NOMO-1 (cell line): ENCODE results near the gene KPNA6.

Experiments used
- DNase-seq, 2 experiments: peaks; one replicate each; lab custom pipeline; 2025; ENCODE audit not compliant: unreplicated experiment in 2 of 2; lab: John Stamatoyannopoulos, UW

Gene KPNA6

DNA sequence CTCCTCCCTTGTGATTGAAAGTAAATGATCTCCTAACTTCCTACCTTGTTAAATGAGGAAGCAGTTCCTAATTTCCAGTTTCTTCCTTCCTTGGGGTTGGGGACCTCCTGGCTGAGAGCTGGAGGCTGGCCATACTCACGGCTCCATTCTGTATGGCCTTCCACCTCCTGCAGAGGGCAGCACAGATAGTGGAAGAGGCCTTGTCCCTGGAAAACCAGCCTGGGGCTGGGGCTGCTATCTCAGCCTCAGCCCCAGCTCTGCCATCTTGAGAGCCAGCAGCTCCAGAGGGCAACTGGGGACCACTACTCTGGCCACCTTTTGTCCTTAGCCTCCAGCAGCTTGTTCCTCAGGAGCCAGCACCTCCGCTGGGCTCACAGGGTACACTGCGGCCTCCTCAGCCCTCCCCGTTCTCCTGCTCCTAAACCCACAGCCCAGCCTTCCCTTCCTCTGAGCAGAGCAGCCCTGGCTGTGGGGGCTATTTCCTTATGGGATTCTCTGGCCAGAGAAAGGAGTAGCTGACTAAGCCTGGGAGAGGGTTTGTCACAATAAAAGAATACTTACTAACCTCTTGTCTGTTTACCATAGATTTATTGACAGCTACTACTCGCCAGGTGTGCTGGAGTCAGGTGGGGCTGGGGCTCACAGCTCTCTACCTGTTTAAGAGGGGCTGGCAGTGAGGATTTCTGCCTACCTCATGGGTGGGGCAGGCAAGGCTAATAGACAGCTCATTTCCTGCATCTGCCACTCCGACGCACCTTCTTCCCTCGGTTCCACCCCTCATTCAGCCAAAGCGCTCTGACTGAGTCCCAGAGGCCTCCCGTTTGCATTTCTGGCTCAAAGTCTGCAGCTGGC, 108.0 kb downstream of the KPNA6 start:
- DNase-seq: peak; percentile 24 to 26

DNA sequence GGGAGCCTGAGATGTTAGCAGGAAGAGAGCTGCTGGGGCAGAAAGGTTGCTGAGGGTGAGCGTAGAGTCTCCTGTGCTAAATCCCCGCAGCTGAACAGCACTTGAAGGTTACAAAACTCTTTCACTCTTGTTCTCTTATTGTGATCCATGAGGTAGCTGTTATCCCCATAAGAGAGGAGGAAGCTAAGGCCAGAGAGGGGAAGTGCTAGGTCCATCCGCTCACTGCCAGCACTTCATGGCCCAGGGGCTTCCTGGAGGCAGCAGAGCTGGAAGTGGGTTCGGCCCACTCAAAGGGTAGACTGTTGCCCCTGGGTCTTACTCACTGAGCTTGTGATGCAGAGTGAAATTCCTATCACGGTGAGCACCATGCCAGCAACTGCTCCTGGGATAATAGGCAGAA, 108.7 kb downstream of the KPNA6 start:
- DNase-seq: no peak

DNA sequence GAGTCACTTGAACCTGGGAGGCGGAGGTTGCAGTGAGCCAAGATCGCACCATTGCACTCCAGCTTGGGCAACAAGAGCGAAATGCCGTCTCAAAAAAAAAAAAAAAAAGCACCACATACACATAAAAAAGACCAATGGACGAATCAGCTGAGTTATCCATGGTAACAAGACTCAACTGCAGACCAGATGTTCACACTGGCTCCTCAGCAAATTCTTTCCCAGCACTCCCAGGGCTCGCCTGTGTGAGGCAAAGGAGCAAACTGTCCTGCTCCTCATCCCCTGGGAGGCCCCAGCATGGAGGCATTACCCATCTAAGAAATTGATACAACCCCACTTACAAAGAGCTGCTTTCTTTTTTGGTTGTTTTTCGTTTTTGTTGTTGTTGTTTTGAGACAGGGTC, 111.2 kb downstream of the KPNA6 start:
- DNase-seq: no peak

DNA sequence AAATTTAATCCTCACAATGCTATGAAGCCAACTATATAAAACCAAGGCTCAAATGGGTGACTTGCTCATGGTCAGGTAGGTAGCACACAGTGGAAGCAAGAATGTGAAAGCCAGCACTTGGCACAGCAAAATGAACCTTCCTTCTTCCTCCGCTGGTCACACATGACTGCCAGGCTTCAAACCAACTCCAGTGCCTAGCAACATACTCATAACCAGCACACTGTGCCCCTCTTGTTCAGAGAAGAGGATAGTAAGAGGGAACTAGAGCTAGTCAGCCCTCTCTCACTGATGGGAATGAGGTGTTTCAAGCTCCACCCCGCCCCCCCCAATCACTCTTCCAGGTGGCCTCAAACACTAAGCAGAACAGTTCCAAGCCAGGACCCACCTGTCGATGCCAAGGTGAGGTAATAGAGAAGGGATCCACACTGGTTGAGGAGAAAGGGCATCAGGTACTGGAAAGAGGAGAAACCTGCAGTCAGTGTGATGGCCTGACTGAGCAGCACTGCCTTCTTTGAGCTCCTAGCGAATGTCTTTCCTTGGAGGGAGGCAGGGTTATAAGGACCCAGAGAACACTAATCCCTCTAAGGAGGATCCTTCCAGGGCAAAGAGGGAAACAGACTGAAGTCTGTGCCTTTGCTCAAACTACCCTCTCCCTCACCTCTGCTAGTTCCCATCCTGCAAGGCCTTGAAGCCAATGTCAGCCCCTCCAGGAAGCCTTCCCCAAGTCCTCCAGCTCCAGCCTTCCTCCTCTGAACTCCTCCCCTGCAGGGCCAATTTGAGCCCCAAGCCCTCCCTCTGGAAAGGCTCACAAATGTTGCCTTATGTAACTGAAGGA, 113.1 kb downstream of the KPNA6 start:
- no peak for DNase-seq

DNA sequence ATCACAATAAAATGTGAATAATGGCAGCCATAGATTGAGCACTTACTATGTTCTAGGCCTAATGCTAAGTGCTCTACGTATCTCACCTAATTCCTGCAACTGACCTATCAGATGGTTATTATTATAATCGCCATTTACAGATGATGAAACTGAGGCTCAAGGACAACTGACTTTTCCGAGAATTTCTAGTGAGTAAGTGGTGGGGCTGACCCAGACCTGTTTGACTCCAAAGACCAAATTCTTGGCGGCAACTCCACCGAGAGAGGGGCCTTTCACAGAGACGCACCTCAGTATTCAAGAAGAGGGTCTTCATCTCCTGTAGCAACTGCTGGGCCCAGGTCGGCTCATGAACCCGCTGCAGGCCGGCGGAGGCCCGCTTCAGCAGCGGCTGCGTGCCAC, 113.7 kb downstream of the KPNA6 start:
- DNase-seq: no peak

DNA sequence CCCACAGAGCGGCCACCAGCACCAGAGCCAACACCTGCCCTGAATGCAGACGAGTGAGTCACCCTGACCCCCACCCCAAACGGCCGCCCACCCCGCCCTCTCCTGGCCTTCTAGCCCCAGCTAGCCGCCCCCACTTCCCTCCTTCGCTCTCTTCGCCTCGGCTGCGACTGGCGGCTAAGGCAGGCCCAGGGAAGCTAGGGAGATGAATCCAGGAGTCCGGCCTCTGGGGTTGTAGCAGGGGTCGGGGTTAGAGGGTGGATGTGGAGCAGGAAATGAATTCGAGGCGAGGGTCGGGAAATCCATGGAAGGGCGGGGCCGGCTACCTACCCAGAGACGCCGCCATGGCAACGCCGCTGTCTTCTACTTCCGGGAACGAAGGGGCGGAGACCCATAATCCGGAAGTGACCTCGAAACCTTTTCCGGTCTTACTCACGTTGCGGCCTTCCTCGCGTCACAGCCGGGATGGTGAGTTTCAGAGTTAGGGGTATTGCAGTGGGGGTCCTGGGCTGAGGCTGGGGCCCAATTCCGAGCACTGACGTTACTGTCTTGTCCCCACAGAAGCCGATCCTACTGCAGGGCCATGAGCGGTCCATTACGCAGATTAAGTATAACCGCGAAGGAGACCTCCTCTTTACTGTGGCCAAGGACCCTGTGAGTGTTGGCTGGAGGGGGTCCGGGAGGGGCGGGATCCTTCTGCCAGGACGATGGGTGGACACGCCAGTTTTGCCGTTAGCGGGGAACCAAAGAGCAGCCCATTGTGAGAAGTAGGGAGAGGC, 114.3 kb downstream of the KPNA6 start, which contains the start of the genes EIF3I and TMEM234:
EIF3I (plus strand) TSS at position 428 of the 776 bp plus-strand sequence; CDS start at position 463, 35 bp downstream.
TMEM234 (minus strand) TSS at position 374 of the 776 bp plus-strand sequence; CDS start at position 343, 31 bp downstream.
- DNase-seq: peak; percentile 63 to 84

DNA sequence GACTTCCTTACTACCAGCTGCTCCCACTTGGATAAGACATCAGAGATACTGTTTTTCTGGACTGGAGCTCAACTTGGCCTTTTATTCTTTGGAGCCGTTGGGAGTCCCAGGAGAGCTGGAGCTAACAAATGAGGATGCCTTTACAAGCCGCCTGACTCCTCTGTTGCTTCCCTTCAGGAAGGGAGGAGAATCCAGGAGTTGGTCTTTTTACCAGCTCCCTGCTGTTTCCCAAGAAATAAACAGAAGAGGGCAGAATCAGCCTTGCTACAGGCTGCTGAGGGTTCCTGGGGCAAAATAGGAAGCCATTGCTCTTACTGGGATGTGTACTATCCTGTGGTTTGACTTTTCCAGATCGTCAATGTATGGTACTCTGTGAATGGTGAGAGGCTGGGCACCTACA, 115.8 kb downstream of the KPNA6 start:
- no peak for DNase-seq

DNA sequence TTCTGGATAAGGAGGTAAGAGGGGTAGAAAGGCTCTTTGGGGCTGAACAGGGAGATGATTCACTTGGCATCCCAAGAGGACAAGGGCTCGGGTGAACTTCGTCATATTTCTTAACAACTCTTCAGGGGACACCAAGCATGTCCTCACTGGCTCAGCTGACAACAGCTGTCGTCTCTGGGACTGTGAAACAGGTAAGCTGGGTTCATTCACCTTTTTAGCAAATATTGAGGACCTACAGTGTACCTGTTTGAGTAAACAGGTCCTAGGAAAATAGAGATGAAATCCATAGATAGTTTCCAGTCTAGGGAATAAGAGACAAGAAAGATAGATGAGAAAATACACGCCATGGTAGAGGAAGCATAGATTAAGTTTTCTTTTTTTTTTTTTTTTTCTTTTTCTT, 116.4 kb downstream of the KPNA6 start:
- no peak for DNase-seq
